SK-N-SH (cell line): ENCODE data around the gene POLN. TPM values are rescaled to one million over a fixed set of nuclear protein-coding genes. Genes with fewer than 3 reads are reported as not detected.

Experiments used
- CTCF ChIA-PET: fragments of 300-600, 350-600 bp; formaldehyde crosslinking; extraction: SDS; loops from one replicate; lab custom pipeline; 2021; lab: Yijun Ruan, JAX
- POLR2A ChIA-PET: fragments of 350-600 bp; sonication (Branson Sonifier 250); formaldehyde crosslinking; extraction: SDS; loops from one replicate; lab custom pipeline; 2020; ENCODE audit warnings: antibody characterized with exemption, inconsistent platforms; lab: Yijun Ruan, JAX
- DNase-seq: peaks from one replicate; pipeline ENCODE4 v3.0.0; 2012
- H2AFZ ChIP-seq: fragments of 200-600 bp; sonication (generic); 2 replicates; pipeline ENCODE4 v1.8.1; 2016; ENCODE audit warnings: antibody characterized with exemption, mild to moderate bottlenecking, low read depth
- H3F3A ChIP-seq: fragments of 200-600 bp; sonication (generic); replicated peaks from 2 replicates; pipeline ENCODE3; 2016; ENCODE audit warnings: antibody characterized with exemption, mild to moderate bottlenecking; ENCODE audit not compliant: insufficient read depth
- H3K27ac ChIP-seq, 2 experiments: fragments of 200-500 bp in 1 of 2; fragments of 200-600 bp in 1 of 2; sonication (Bioruptor generic) in 1 of 2; sonication (generic), shearing (Covaris generic) in 1 of 2; 2 replicates each; pipeline versions ENCODE4 v1.5.1 to v1.6.1; 2014 to 2016; ENCODE audit warnings: low read depth in 2 of 2, inconsistent platforms in 1 of 2, low read length in 1 of 2, mild to moderate bottlenecking in 1 of 2, mixed read lengths in 1 of 2
- H3K27me3 ChIP-seq: fragments of 200-600 bp; sonication (generic), shearing (Covaris generic); 2 replicates; pipeline ENCODE4 v1.6.1; 2016; ENCODE audit warnings: mixed run types; ENCODE audit not compliant: insufficient read depth
- H3K36me3 ChIP-seq, 2 experiments: fragments of 200-500 bp in 1 of 2; fragments of 200-600 bp in 1 of 2; sonication (Bioruptor generic) in 1 of 2; sonication (generic) in 1 of 2; replicated peaks in 1 of 2; 2 replicates each; pipeline versions ENCODE3 to v1.5.1; 2014 to 2016; ENCODE audit warnings: low read length in 1 of 2, mild to moderate bottlenecking in 1 of 2; ENCODE audit not compliant: insufficient read depth in 2 of 2, control insufficient read depth in 1 of 2
- H3K4me1 ChIP-seq, 2 experiments: fragments of 200-500 bp in 1 of 2; fragments of 200-600 bp in 1 of 2; sonication (Bioruptor generic) in 1 of 2; sonication (generic), shearing (Covaris generic) in 1 of 2; 2 replicates each; pipeline versions ENCODE4 v1.5.1 to v1.6.1; 2014 to 2016; ENCODE audit warnings: low read depth in 1 of 2, low read length in 1 of 2, mixed run types in 1 of 2; ENCODE audit not compliant: insufficient read depth in 2 of 2, control insufficient read depth in 1 of 2
- H3K4me2 ChIP-seq: fragments of 200-600 bp; sonication (generic), shearing (Covaris generic); 2 replicates; pipeline ENCODE4 v1.6.1; 2017; ENCODE audit warnings: mixed run types
- H3K4me3 ChIP-seq, 2 experiments: fragments of 200-500 bp in 1 of 2; fragments of 200-600 bp in 1 of 2; sonication (Bioruptor generic) in 1 of 2; sonication (generic), shearing (Covaris generic) in 1 of 2; 2 replicates each; pipeline versions ENCODE4 v1.5.1 to v1.8.1; 2014 to 2016; ENCODE audit warnings: low read depth in 2 of 2, inconsistent platforms in 1 of 2, low read length in 1 of 2, mild to moderate bottlenecking in 1 of 2, mixed read lengths in 1 of 2, moderate library complexity in 1 of 2
- H3K79me2 ChIP-seq: fragments of 200-600 bp; sonication (generic); 2 replicates; pipeline ENCODE4 v1.8.1; 2017; ENCODE audit warnings: mild to moderate bottlenecking; ENCODE audit not compliant: insufficient read depth
- H3K9ac ChIP-seq: fragments of 200-600 bp; sonication (generic); 2 replicates; pipeline ENCODE4 v1.6.1; 2017; ENCODE audit warnings: mixed run types
- H3K9me2 ChIP-seq: fragments of 200-600 bp; sonication (generic); 2 replicates; pipeline ENCODE4 v1.6.1; 2017; ENCODE audit warnings: mixed run types
- H3K9me3 ChIP-seq: fragments of 200-600 bp; sonication (generic); 2 replicates; pipeline ENCODE4 v1.6.1; 2017; ENCODE audit warnings: mixed run types, mild to moderate bottlenecking, moderate library complexity
- H4K20me1 ChIP-seq: fragments of 200-600 bp; sonication (generic); 2 replicates; pipeline ENCODE4 v1.6.1; 2017; ENCODE audit warnings: mild to moderate bottlenecking, mixed run types; ENCODE audit not compliant: insufficient read depth
- ELF1 ChIP-seq: IDR thresholded peaks from 2 replicates; pipeline ENCODE4 v1.4.0; 2012
- FOSL2 ChIP-seq: IDR thresholded peaks from 2 replicates; pipeline ENCODE4 v1.4.0; 2012; ENCODE audit warnings: low read depth, mild to moderate bottlenecking, moderate library complexity, borderline replicate concordance
- FOXJ3 ChIP-seq: sonication (generic); formaldehyde crosslinking; IDR thresholded peaks from 2 replicates; pipeline ENCODE4 v1.5.1; 2020; ENCODE audit warnings: mild to moderate bottlenecking, missing genetic modification reagents
- FOXM1 ChIP-seq: IDR thresholded peaks from 2 replicates; pipeline ENCODE4 v1.4.0; 2012; ENCODE audit warnings: low read depth, mild to moderate bottlenecking
- NFIC ChIP-seq: IDR thresholded peaks from 2 replicates; pipeline ENCODE4 v1.4.0; 2012; ENCODE audit warnings: borderline replicate concordance
- POLR2AphosphoS5 ChIP-seq: IDR thresholded peaks from 2 replicates; pipeline ENCODE4 v1.6.1; 2012; ENCODE audit warnings: low read depth, low read length
- SMC3 ChIP-seq: IDR thresholded peaks from 2 replicates; pipeline ENCODE4 v1.6.1; 2012; ENCODE audit warnings: low read depth, low read length, improper control_type of control experiment
- TAF1 ChIP-seq: IDR thresholded peaks from 2 replicates; pipeline ENCODE4 v1.6.1; 2012; ENCODE audit warnings: low read depth, mild to moderate bottlenecking, low read length, moderate library complexity, borderline replicate concordance
- WGBS: methylation state at CpG from one replicate; pipeline ENCODE4 v1.1.6; 2017; ENCODE audit warnings: low lambda C conversion rate; 5-methylcytosine and 5-hydroxymethylcytosine counted together
- polyA plus RNA-seq, 3 experiments: library from polyadenylated mRNA; depleted of rRNA; stranded (reverse); fragments of >200 nt; gene quantifications; 2 replicates each; pipeline ENCODE4 v1.2.3, GENCODE V29; 2012
- TF ChIP-seq, protein P1 (sequence below): fragments of 150-350 bp; IDR thresholded peaks from 2 replicates; pipeline ENCODE4 v1.6.1; 2016; ENCODE audit warnings: mild to moderate bottlenecking, low read depth, low read length
- TF ChIP-seq, protein P2 (sequence below): IDR thresholded peaks from 2 replicates; pipeline ENCODE4 v1.4.0; 2012; ENCODE audit warnings: low read depth, borderline replicate concordance
- TF ChIP-seq, protein P3 (sequence below): IDR thresholded peaks from 2 replicates; pipeline ENCODE4 v1.6.1; 2012; ENCODE audit warnings: mild to moderate bottlenecking, low read depth, low read length, moderate library complexity
- TF ChIP-seq, protein P4 (sequence below): IDR thresholded peaks from 2 replicates; pipeline ENCODE4; 2012

POLN gene
- polyA plus RNA-seq, 1 of the 3 experiments (the other 2 are of a cell fraction), result 0.67 TPM

DNA sequence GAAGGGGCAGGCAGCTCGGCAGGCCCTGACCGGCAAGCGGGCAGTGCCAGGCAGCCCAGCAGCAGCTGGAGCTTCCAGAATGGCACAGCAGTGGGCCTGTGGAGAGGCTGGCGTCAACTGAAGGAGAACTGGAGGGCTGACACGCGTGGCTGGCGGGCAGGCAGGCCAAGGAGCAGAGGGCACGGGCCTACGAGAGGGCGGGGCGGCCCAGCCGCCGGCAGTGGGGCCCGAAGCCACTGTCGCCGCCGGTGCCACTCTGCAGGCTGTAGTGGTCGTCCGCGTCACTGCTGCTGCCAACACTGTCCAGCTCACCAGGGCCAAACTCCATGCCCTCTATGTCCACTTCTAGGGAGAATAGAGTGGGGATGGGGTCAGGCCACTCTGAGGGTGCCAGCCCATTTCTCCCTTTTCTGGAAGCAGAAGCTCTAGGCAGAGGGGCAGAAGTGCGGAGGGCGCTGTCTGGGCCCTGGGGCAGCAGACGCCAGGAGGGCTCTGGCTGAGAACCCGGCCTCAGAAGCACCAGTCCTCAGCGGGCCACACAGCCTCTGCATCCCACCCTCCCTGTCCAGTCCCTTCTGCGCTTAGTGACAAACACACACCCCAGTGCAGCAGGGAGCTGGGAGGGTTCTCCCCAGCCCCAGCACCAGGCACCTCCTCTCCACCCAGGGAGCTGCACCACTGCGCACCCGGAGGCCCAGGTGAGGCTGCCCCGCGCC lies 8.6 kb upstream of the POLN start:
- no peak overlapping the region for H3K9ac ChIP-seq
- no peak for TF ChIP-seq FOSL2
- TF ChIP-seq, protein P1, sequence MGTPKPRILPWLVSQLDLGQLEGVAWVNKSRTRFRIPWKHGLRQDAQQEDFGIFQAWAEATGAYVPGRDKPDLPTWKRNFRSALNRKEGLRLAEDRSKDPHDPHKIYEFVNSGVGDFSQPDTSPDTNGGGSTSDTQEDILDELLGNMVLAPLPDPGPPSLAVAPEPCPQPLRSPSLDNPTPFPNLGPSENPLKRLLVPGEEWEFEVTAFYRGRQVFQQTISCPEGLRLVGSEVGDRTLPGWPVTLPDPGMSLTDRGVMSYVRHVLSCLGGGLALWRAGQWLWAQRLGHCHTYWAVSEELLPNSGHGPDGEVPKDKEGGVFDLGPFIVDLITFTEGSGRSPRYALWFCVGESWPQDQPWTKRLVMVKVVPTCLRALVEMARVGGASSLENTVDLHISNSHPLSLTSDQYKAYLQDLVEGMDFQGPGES, result no peak
- no peak for TF ChIP-seq POLR2AphosphoS5
- TF ChIP-seq, protein P2, sequence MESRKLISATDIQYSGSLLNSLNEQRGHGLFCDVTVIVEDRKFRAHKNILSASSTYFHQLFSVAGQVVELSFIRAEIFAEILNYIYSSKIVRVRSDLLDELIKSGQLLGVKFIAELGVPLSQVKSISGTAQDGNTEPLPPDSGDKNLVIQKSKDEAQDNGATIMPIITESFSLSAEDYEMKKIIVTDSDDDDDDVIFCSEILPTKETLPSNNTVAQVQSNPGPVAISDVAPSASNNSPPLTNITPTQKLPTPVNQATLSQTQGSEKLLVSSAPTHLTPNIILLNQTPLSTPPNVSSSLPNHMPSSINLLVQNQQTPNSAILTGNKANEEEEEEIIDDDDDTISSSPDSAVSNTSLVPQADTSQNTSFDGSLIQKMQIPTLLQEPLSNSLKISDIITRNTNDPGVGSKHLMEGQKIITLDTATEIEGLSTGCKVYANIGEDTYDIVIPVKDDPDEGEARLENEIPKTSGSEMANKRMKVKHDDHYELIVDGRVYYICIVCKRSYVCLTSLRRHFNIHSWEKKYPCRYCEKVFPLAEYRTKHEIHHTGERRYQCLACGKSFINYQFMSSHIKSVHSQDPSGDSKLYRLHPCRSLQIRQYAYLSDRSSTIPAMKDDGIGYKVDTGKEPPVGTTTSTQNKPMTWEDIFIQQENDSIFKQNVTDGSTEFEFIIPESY, result no peak
- no peak for TF ChIP-seq FOXM1
- TF ChIP-seq NFIC, result no peak
- no peak for TF ChIP-seq FOXJ3 (CRISPR knock-in tag)
- TF ChIP-seq TAF1, result no peak
- TF ChIP-seq, protein P3, sequence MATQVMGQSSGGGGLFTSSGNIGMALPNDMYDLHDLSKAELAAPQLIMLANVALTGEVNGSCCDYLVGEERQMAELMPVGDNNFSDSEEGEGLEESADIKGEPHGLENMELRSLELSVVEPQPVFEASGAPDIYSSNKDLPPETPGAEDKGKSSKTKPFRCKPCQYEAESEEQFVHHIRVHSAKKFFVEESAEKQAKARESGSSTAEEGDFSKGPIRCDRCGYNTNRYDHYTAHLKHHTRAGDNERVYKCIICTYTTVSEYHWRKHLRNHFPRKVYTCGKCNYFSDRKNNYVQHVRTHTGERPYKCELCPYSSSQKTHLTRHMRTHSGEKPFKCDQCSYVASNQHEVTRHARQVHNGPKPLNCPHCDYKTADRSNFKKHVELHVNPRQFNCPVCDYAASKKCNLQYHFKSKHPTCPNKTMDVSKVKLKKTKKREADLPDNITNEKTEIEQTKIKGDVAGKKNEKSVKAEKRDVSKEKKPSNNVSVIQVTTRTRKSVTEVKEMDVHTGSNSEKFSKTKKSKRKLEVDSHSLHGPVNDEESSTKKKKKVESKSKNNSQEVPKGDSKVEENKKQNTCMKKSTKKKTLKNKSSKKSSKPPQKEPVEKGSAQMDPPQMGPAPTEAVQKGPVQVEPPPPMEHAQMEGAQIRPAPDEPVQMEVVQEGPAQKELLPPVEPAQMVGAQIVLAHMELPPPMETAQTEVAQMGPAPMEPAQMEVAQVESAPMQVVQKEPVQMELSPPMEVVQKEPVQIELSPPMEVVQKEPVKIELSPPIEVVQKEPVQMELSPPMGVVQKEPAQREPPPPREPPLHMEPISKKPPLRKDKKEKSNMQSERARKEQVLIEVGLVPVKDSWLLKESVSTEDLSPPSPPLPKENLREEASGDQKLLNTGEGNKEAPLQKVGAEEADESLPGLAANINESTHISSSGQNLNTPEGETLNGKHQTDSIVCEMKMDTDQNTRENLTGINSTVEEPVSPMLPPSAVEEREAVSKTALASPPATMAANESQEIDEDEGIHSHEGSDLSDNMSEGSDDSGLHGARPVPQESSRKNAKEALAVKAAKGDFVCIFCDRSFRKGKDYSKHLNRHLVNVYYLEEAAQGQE, result no peak
- no peak for TF ChIP-seq ELF1
- TF ChIP-seq, protein P4, sequence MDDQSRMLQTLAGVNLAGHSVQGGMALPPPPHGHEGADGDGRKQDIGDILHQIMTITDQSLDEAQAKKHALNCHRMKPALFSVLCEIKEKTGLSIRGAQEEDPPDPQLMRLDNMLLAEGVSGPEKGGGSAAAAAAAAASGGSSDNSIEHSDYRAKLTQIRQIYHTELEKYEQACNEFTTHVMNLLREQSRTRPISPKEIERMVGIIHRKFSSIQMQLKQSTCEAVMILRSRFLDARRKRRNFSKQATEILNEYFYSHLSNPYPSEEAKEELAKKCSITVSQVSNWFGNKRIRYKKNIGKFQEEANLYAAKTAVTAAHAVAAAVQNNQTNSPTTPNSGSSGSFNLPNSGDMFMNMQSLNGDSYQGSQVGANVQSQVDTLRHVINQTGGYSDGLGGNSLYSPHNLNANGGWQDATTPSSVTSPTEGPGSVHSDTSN, result no peak
- no peak for TF ChIP-seq SMC3
- TF ChIP-seq, all 33 proteins: peak for 0
- Histone ChIP-seq H3K9me3 (no peaks in the 10 kb centered on the region), H3K4me2 (no peak overlapping the region), H3K4me1 (peaks cover 0 to under 1% of the 10 kb centered on the region in 2 experiments; a peak in 1 of 4 replicates), H3K27ac (no peak overlapping the region), H3K27me3 (no peaks in the 10 kb centered on the region), H3F3A (no peaks in the 10 kb centered on the region), H4K20me1 (peaks cover 27% of the 10 kb centered on the region), H3K79me2 (peaks cover 8% of the 10 kb centered on the region), H3K4me3 (no peak overlapping the region), H2AFZ (no peak overlapping the region), H3K9me2 (no peaks in the 10 kb centered on the region), H3K36me3 (peaks cover 0 to 63% of the 10 kb centered on the region in 2 experiments)
- WGBS, result 97% methylated on average over 23 of the region's 30 CpGs
- POLR2A ChIA-PET, result interaction anchor here (0.9 kb wide), 1 partner anchor 10 kb away, joined by 6 read pairs; no protein-coding TSS in a partner anchor
- peak; percentile 25 for DNase-seq
- CTCF ChIA-PET, result interaction anchor here (0.8 to 1.4 kb wide), 4 partner anchors 9 to 163 kb away, joined by 3 to 4 read pairs (median 4); no protein-coding TSS in a partner anchor
